Hepatocyte (in vitro differentiated cells): Measurements from ENCODE around the gene SEMA3D. TPM values are rescaled to one million over a fixed set of nuclear protein-coding genes. Genes with fewer than 3 reads are reported as not detected.

Experiments used
- DNase-seq: peaks from one replicate; pipeline ENCODE4 v3.0.0-alpha.2; 2016; ENCODE audit warnings: low spot score
- H2AFZ ChIP-seq: fragments of 200-600 bp; sonication (generic); 2 replicates; pipeline ENCODE4 v1.6.0; 2016; ENCODE audit warnings: antibody characterized with exemption, mild to moderate bottlenecking
- H3K27ac ChIP-seq: fragments of 200-600 bp; sonication (generic); 2 replicates; pipeline ENCODE4 v1.5.1; 2016; ENCODE audit warnings: mild to moderate bottlenecking
- H3K27me3 ChIP-seq: fragments of 200-600 bp; sonication (generic); 2 replicates; pipeline ENCODE4 v1.6.1; 2016
- H3K36me3 ChIP-seq: fragments of 200-600 bp; sonication (generic); replicated peaks from 2 replicates; pipeline ENCODE4 v1.5.1; 2016; ENCODE audit warnings: low read depth; ENCODE audit not compliant: insufficient read depth
- H3K4me1 ChIP-seq: fragments of 200-600 bp; sonication (generic); 2 replicates; pipeline ENCODE4 v1.5.1; 2016; ENCODE audit warnings: mild to moderate bottlenecking, moderate library complexity; ENCODE audit not compliant: insufficient read depth
- H3K4me2 ChIP-seq: fragments of 200-600 bp; sonication (generic); 2 replicates; pipeline ENCODE4 v1.6.0; 2016
- H3K4me3 ChIP-seq: fragments of 200-600 bp; sonication (generic); 2 replicates; pipeline ENCODE4 v1.5.1; 2016; ENCODE audit warnings: mild to moderate bottlenecking
- H3K79me2 ChIP-seq: fragments of 200-600 bp; sonication (generic); 2 replicates; pipeline ENCODE4 v1.6.0; 2017; ENCODE audit warnings: mild to moderate bottlenecking
- H3K9me2 ChIP-seq: fragments of 200-600 bp; sonication (generic); replicated peaks from 2 replicates; pipeline ENCODE4 v1.6.0; 2017; ENCODE audit warnings: mild to moderate bottlenecking; ENCODE audit not compliant: insufficient read depth
- H3K9me3 ChIP-seq: fragments of 200-600 bp; sonication (generic); 2 replicates; pipeline ENCODE4 v1.5.1; 2016; ENCODE audit warnings: low read depth, mild to moderate bottlenecking
- H4K20me1 ChIP-seq: fragments of 200-600 bp; sonication (generic); 2 replicates; pipeline ENCODE4 v1.6.0; 2016; ENCODE audit warnings: mild to moderate bottlenecking; ENCODE audit not compliant: insufficient read depth, poor library complexity, severe bottlenecking
- CTCF ChIP-seq: fragments of 200-600 bp; sonication (generic); IDR thresholded peaks from 2 replicates; pipeline ENCODE4 v1.5.1; 2016; ENCODE audit warnings: antibody characterized with exemption, mild to moderate bottlenecking; ENCODE audit not compliant: poor library complexity
- EZH2 ChIP-seq: fragments of 200-600 bp; sonication (generic); IDR thresholded peaks from 2 replicates; pipeline ENCODE4 v1.6.1; 2016; ENCODE audit warnings: antibody characterized with exemption, mild to moderate bottlenecking, borderline replicate concordance
- EZH2phosphoT487 ChIP-seq: fragments of 200-600 bp; sonication (generic); IDR thresholded peaks from one replicate; pipeline ENCODE4 v1.6.1; 2018; ENCODE audit warnings: antibody characterized with exemption, mild to moderate bottlenecking, low read depth, moderate library complexity; ENCODE audit not compliant: unreplicated experiment, severe bottlenecking
- WGBS: methylation state at CpG from one replicate; pipeline ENCODE4 v1.1.6; 2016; ENCODE audit warnings: low lambda C conversion rate; ENCODE audit errors: missing lambda C conversion rate; 5-methylcytosine and 5-hydroxymethylcytosine counted together
- polyA plus RNA-seq: library from polyadenylated mRNA; unstranded; fragments of >200 nt; fragmentation: Nextera tagmentation; extraction: Ambion mirVana; gene quantifications from 2 replicates; pipeline ENCODE4 v1.2.1, GENCODE V29; 2016
- total RNA-seq: library from RNA; depleted of rRNA; stranded (reverse); fragments of >200 nt; gene quantifications from 2 replicates; pipeline ENCODE4 v1.2.3, GENCODE V29; 2014

The SEMA3D gene
- total and polyA plus RNA-seq, 2 experiments from 2014 or later: 18.7 to 44.9 TPM

- 94% methylated on average over 1 of the region's 1 CpG for WGBS
- Histone ChIP-seq H4K20me1 (no peaks in the 10 kb centered on the region), H3K27ac (no peak overlapping the region), H3K79me2 (no peaks in the 10 kb centered on the region), H3K9me2 (no peaks in the 10 kb centered on the region), H2AFZ (no peak overlapping the region), H3K4me3 (no peak overlapping the region), H3K36me3 (no peaks in the 10 kb centered on the region), H3K9me3 (no peaks in the 10 kb centered on the region), H3K4me2 (no peak overlapping the region), H3K27me3 (no peaks in the 10 kb centered on the region), H3K4me1 (no peaks in the 10 kb centered on the region)
- TF ChIP-seq EZH2phosphoT487 (no peak), CTCF (no peak), EZH2 (no peak)
- no peak for DNase-seq
These were observed 75.1 kb downstream of the SEMA3D start for GRCh38 chr7:85111761-85112160.

DNA sequence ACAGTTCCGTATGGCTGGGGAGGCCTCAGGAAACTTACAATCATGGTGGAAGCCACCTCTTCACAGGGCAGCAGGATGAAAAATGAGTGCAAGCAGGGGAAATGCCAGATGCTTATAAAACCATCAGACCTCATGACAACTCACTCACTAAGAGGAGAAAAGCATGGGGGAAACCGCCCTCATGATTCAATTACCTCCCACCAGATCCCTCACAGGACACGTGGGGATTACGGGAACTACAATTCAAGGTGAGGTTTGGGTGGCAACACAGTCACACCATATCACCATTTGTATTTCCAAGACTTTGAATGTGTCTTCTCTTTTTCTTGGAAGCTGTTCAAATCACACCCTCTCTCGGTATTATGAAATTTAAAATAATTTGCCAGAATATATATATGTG is 80.1 kb downstream of the SEMA3D start:
- H3K4me2 ChIP-seq: no peak overlapping the region
- no peaks in the 10 kb centered on the region for H3K79me2 ChIP-seq
- 84% methylated on average over 5 of the region's 5 CpGs for WGBS

GRCh38 chr7:85104432-85105205 is 82.2 kb downstream of the SEMA3D start:
- TF ChIP-seq EZH2phosphoT487: no peak
- TF ChIP-seq EZH2: no peak
- TF ChIP-seq CTCF: no peak
- no peak overlapping the region for H3K27ac ChIP-seq
- H2AFZ ChIP-seq: no peak overlapping the region
- no peak for DNase-seq
- H3K9me3 ChIP-seq: no peaks in the 10 kb centered on the region
- H3K36me3 ChIP-seq: no peaks in the 10 kb centered on the region
- no peaks in the 10 kb centered on the region for H3K79me2 ChIP-seq
- H3K27me3 ChIP-seq: no peaks in the 10 kb centered on the region
- no peak overlapping the region for H3K4me3 ChIP-seq
- H3K9me2 ChIP-seq: no peaks in the 10 kb centered on the region
- H4K20me1 ChIP-seq: no peaks in the 10 kb centered on the region
- H3K4me2 ChIP-seq: no peak overlapping the region
- no peaks in the 10 kb centered on the region for H3K4me1 ChIP-seq
- WGBS: 60% methylated on average over 4 of the region's 4 CpGs

More for the DNA sequence above, 80.1 kb downstream of the SEMA3D start:
- no peak overlapping the region for H3K27ac ChIP-seq
- no peaks in the 10 kb centered on the region for H4K20me1 ChIP-seq
- no peaks in the 10 kb centered on the region for H3K4me1 ChIP-seq
- no peak for DNase-seq
- H3K27me3 ChIP-seq: no peaks in the 10 kb centered on the region
- no peak overlapping the region for H2AFZ ChIP-seq
- H3K4me3 ChIP-seq: no peak overlapping the region
- no peaks in the 10 kb centered on the region for H3K9me2 ChIP-seq
- no peaks in the 10 kb centered on the region for H3K9me3 ChIP-seq
- TF ChIP-seq CTCF (no peak), EZH2 (no peak), EZH2phosphoT487 (no peak)
- no peaks in the 10 kb centered on the region for H3K36me3 ChIP-seq
